HG03139 (cell line): ENCODE measurements around the gene HRAS.

ENCODE experiments used
- ATAC-seq: cut with Tn5 transposase; IDR thresholded peaks from one replicate; pipeline ENCODE4 v1.9.1; 2021; ENCODE audit not compliant: unreplicated experiment

Gene HRAS

GRCh38 chr11:497565-498296, 37.6 kb downstream of the HRAS start:
- ATAC-seq: no peak

- ATAC-seq: no peak
Measured at GRCh38 chr11:496834-497564, 38.4 kb downstream of the HRAS start.

- no peak for ATAC-seq
Measured at GRCh38 chr11:495537-495931, 39.8 kb downstream of the HRAS start.

GRCh38 chr11:494761-495536, 40.4 kb downstream of the HRAS start:
- ATAC-seq: no peak

GRCh38 chr11:492427-493226, 42.7 kb downstream of the HRAS start:
- ATAC-seq: no peak

GRCh38 chr11:491358-491757, 44.0 kb downstream of the HRAS start:
- no peak for ATAC-seq

- no peak for ATAC-seq
Measured at GRCh38 chr11:490930-491260, 44.5 kb downstream of the HRAS start.

- ATAC-seq: no peak
Measured at GRCh38 chr11:490186-490929, 45.0 kb downstream of the HRAS start.

GRCh38 chr11:489610-490185, 45.7 kb downstream of the HRAS start:
- no peak for ATAC-seq

- no peak for ATAC-seq
Measured at GRCh38 chr11:488992-489391, 46.4 kb downstream of the HRAS start.

GRCh38 chr11:488579-488978, 46.8 kb downstream of the HRAS start:
- no peak for ATAC-seq

GRCh38 chr11:488062-488461, 47.3 kb downstream of the HRAS start:
- no peak for ATAC-seq

- ATAC-seq: no peak
Measured at GRCh38 chr11:487571-488021, 47.8 kb downstream of the HRAS start.

- no peak for ATAC-seq
Measured at GRCh38 chr11:486189-486588, 49.2 kb downstream of the HRAS start.

- ATAC-seq: no peak
Measured at GRCh38 chr11:484616-485015, 50.8 kb downstream of the HRAS start.
